Loucy (cell line): ENCODE data around the gene SHC4.

Experiments used
- EZH2phosphoT487 ChIP-seq: fragments of 200-600 bp; IDR thresholded peaks from 2 replicates; pipeline ENCODE4 v1.6.1; 2018; ENCODE audit warnings: antibody characterized with exemption, mild to moderate bottlenecking, moderate library complexity, borderline replicate concordance
- TF ChIP-seq, protein P1 (sequence below): fragments of 200-600 bp; sonication (generic); conservative IDR thresholded peaks from 2 replicates; pipeline ENCODE4 v1.5.1; 2014; ENCODE audit warnings: mild to moderate bottlenecking, antibody characterized with exemption, low read length

DNA sequence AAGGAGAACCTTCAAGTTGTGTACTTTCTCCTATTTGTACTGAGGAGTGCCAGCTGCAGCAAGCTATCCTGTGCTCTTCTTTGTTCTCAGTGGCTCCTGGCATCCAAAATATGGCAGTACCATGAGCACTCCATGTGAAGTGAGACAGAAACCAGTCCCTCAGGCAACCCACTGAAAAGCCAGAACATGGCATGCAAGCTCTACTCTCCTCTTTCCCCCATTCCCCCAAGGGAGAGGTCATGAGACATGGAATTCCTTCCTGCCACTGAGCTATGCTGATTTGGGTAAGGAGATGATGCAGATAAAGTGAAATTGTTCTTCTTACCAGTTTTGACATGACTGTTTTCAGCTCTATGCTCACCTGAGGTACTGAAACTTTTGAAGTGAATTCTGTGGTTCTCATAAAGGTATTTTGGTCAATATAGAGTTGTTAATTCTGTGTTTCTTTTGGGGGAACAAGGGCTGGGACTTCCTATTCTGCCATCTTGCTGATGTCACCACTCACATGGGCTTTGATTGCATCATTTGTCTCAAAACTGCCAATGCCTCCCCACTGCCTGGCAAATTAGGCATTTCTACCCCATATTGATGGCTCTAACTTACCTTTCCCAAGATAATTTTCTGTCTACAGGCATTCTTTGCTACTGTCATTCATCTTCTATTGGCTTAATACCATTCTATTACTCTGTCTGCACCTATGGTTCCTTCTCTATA, 130.0 kb downstream of the SHC4 start:
- TF ChIP-seq, protein P1, sequence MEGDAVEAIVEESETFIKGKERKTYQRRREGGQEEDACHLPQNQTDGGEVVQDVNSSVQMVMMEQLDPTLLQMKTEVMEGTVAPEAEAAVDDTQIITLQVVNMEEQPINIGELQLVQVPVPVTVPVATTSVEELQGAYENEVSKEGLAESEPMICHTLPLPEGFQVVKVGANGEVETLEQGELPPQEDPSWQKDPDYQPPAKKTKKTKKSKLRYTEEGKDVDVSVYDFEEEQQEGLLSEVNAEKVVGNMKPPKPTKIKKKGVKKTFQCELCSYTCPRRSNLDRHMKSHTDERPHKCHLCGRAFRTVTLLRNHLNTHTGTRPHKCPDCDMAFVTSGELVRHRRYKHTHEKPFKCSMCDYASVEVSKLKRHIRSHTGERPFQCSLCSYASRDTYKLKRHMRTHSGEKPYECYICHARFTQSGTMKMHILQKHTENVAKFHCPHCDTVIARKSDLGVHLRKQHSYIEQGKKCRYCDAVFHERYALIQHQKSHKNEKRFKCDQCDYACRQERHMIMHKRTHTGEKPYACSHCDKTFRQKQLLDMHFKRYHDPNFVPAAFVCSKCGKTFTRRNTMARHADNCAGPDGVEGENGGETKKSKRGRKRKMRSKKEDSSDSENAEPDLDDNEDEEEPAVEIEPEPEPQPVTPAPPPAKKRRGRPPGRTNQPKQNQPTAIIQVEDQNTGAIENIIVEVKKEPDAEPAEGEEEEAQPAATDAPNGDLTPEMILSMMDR, result no peak
- no peak for TF ChIP-seq EZH2phosphoT487
